DMS153 (cell line): Measurements from ENCODE around the gene GPR137B.
"Not testable (repeated sequence)": the region's sequence is repeated elsewhere in the genome, so short reads cannot be mapped to it uniquely, and the experiment has no call there.

Experiments used
- DNase-seq: peaks from one replicate; lab custom pipeline; 2025; lab: John Stamatoyannopoulos, UW

GPR137B gene

DNA sequence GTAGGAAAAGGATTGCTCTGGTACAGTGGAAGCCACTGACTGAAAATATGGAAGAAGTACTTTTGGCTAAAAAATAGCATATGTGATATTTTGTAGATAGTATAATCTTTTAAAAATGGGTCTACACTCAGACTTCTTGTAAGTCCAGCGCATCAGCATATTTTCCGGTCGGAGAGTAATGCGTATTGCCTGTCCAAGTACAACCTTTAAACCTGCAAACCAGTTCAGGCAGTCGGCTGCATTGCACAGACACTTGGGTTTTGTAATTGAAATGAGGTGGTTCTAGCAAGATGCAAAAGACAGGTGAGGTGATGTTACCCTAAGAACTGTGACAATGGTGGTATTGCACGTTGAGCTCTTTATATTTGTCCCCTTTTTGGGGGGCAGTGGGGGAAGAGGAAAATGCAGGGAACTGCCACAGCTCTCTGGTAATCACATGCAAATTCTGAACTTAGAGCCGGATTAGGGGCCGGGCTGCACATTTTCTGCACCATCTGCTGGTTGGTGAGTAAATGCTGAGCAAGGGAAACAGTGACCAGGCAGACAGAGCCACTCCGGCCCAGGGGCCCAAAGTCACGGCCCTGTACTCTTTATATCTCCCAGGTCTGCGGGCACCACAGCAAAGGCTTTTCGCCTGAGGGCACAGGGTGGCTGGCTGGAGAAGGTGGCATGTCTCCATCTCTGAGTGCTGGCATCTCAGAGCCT is 2.3 kb downstream of the GPR137B start:
- no peak for DNase-seq

DNA sequence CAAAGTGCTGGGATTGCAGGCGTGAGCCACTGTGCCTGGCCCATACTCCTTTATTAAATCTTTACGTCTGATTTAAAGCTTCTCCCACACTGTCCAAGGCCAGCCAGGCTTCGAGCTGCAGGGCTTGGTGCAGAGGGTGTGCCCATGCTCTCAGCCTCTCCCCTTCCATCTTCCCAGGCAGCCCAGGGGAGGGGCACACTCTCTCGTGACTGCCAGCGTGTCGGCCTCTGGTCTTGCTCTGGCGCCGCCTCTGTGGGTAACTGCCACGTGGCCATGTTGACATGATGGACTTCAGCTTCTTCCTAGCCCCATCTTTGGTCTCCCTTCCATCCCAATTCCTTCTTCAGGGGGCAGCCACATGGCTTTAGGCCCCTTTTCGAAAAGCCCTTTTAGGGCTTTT is 4.7 kb downstream of the GPR137B start:
- DNase-seq: no peak

GRCh38 chr1:236147521-236148469 is 5.5 kb downstream of the GPR137B start:
- no peak for DNase-seq

DNA sequence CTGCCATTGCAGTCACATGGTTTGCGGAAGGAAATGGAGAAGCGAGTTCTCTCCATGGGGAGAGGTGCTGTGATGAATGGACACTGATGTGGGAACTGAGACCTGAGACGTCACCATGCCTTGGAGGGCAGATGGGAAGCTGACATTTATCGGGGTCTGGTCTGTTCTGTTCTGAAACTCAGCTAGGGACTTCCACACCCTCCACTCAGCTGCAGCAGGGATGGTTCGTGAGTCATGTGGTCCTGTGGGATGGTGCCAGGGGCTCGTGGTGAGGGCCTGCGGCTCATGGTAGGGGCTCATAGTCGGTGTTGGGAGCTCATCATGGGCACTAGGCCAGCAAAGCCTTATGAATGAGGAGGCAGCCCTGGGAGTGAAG is 6.1 kb downstream of the GPR137B start:
- no peak for DNase-seq

GRCh38 chr1:236149003-236149595 is 6.8 kb downstream of the GPR137B start:
- DNase-seq: no peak

DNA sequence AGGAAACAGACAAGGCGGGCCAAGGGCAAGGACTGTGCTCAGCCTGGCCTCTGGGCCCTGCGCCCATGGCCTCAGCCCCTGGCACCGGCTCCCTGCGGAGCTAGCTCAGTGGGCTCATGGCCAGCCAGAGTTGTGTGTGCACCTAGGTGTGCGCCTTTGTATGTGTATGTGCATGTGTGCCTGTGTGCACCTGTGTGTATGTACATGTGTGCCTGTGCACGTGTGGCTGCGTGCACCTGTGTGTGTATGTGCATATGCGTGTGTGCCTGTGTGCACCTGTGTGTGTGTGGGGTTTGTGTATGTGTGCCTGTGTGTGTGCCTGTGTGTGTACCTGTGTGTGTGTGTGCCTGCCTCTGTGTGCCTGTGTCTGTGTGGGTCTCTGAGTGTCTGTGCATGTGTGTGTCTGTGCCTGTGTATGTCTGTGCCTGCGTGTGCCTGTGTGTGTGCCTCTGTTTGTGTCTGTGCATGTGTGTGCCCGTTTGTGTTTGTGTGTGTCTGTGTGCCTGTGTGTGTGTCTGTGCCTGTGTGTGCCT is 7.4 kb downstream of the GPR137B start:
- no peak for DNase-seq

- DNase-seq: no peak
Observed at GRCh38 chr1:236150311-236150955, 8.1 kb downstream of the GPR137B start.

GRCh38 chr1:236150986-236151385 is 8.6 kb downstream of the GPR137B start:
- no peak for DNase-seq

DNA sequence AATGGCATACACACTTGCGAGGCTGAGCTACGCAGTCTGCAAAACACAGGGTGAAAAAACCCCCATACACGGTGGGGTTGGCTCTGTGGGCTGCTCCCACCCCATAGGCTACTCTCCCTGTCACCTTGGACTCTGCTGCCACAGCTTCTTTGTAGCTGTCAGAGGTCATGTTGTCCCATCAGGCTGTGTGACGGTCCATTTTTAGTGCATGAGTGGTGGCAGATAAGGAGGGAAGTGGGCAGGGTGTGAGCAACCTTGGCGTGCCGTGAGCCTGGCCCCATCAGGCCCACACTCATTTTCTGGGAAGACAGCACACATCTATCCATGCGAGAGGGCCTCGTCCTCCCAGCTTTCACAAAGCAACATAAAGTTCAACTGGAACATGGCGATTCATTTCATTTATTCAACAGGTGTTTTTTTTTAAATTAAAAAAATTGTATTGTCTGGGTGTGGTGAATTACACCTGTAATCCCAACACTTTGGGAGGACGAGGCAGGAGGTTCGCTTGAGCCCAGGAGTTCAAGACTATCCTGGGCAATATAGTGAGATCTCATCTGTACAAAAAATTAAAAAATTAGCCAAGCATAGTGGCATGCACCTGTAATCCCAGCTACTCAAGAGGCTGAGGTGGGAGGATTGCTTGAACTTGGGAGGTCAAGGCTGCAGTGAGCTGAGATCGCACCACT is 9.5 kb downstream of the GPR137B start:
- no peak for DNase-seq

DNA sequence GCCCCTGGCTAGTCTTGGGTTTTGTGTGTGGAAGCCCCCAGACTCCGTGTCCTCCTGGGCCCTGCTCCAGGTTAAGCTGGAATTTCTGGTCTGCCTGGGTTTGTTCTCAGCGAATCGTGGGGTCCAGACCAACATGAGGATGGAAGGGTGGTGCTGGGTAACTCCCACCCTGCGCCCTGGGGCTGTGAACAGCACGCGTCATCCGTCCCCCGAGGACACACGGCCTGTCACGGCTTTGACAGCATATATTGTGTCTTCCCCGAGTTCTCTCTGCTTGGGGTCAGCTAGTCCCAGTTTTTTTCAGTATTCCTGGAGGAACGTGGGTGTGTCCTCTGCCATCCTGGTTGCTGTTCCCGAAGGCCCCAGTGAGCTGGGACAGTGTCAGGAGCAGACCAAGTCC is 11.8 kb downstream of the GPR137B start:
- DNase-seq: no peak

GRCh38 chr1:236154671-236155398 is 12.5 kb downstream of the GPR137B start:
- DNase-seq: no peak

- DNase-seq: no peak
Observed at GRCh38 chr1:236155399-236155767, 13.0 kb downstream of the GPR137B start.

GRCh38 chr1:236155841-236156503 is 13.6 kb downstream of the GPR137B start:
- no peak for DNase-seq

DNA sequence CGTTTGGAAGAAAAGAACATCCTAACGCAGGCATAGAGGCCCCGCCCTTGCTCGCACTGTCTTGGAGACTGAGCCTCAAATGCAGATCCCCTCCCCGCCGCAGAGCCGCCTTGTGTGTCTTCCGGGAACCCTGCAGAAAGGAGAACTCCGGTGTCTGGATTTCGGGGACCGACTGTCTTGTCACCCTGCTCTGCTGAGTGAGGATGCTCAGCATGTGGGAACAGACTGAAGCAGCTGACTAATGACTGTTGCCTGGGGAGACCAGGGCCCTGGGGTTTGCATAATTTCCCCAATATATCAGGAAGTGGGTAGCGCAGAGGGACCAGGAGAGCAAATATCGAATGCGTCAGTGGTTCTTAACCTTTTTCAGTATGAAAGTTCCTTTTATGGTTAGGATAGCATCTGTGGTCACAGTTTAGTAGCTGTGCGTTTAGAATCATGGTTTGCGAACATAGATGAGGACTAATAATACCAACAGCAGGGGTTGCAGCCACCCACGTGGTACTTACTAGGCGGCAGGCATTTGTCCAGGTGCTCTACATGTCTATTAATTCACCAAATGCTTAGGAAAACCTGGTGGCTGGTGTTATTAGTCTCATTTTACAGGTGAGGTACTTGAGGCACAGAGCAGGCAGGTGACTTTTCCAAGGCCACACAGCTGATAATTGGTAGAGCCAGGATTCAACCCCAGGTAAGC is 14.3 kb downstream of the GPR137B start:
- no peak for DNase-seq

- not testable (repeated sequence) for DNase-seq
Observed at GRCh38 chr1:236158072-236158471, 15.7 kb downstream of the GPR137B start.

DNA sequence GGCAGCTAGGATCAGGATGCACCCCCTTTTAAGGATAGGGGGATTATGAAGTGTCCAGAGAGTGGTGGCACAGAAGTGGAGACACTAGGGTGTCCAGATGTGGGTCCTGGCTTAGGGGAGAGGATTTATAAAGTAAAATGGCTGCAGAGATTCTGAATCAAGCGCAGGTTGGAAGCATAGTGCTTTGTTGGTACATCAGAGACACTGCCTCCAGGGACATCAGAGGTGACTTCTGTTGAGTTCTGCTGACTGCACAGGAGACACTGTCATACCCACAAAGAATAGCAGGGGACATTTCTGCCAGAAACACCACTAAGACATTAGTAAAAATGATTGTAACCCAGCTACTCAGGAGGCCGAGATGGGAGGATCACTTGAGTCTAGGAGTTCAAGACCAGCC is 16.4 kb downstream of the GPR137B start:
- no peak for DNase-seq

DNA sequence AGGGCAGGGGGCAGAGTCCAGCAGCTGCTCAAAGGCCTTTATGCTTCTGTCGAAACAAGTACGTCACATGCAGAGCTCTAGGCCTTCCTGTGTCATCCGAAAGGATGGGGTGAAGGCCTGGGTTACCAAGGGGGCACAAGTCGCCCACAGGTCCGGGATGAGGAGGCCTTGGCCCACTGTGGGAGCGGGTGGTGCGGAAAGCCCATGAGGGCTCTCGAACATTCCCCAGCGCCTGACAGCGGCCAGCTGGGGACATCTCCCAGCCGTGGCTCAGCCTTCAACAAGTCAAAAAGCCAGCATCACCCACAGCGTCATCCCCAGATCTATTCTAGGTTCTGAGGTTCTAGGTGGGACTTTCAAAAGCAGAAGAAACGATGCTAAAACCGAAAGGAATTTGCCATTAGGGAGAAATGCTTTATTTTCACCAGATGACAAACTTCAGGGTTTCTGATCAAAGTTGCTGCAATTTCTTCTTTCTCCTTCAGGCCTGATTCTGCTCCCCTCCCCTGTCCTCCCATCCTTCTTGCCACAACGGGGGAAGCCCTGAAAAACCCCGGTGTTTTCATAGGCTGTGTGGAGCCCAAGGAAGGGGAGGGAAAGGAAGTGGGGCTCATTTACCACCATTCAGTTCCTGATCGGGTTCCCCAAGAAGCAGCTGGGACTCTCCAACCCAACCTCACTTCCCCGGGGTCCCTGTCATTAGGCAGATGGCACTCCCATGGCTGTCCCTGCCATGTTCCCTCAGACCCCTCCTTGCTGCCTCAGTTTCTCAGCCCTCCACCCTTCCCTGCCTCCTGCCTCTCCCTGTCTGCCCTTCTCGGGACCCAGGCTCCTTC is 17.6 kb downstream of the GPR137B start:
- DNase-seq: no peak

GRCh38 chr1:236160540-236161127 is 18.3 kb downstream of the GPR137B start:
- no peak for DNase-seq
